ENCODE data around the gene FOXK1.

FOXK1 gene

DNA sequence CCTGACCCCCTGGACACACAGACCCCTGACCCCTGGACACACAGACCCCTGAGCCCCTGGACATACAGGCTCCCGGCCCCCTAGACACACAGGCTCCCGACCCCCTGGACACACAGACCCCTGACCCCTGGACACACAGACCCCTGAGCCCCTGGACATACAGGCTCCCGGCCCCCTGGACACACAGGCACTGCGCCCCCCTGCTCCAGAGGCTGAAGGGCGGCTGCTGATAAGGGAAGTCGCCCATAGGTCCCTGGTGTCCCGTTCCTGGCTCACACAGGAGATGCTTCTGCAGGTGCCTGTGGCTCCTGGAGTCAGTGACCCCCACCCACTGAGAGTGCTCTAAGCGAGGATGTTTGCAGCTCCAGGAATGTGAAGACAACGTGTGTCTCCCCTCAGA is 89.6 kb downstream of the FOXK1 start:
- no peak overlapping the region for H3K4me3 ChIP-seq (ENCODE audit: low read length)
- DNase-seq (ENCODE audit: low read depth, low spot score) = no peak

DNA sequence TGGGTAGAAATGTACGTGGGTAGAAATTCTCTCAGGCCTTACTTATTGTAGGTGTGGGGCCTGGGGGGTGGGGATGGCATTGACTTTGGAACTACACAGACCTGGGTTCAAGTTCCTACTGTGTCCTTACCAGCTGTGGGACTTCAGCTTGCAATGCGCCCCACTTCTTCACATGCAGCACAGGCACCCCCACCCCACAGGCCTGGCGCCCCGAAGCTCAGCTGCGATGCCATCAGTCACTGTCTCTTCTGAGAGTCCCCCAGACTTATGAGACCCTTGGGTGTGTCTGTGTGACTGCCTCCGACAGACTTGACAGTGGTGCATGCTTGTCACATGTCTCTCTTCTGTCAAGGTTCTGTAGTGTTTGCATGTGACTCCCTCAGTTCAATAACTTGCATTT is 90.2 kb downstream of the FOXK1 start:
- DNase-seq (ENCODE audit: low read depth, low spot score) = no peak
- no peak overlapping the region for H3K4me3 ChIP-seq (ENCODE audit: low read length)

DNA sequence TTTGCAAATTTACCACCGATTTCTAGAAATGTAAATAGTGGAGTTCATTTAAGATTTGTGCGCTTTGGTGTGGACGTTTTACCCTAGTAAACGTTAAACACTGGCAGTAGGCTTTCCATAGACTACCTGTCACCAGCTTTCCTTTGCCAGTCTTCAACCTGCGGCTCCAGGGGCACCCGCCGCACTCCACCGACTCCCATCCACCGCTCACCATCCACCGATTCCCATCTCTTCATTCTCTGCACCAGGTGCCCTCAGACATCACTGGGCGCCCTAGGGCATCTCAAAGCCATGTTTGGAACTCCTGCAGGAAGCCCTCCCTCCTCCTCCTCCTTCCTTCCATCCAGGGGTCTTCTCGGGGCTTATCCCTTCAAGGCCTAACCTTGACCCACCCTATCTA is 91.9 kb downstream of the FOXK1 start:
- no peak for DNase-seq (ENCODE audit: low read depth, low spot score)
- H3K4me3 ChIP-seq (ENCODE audit: low read length) = no peak overlapping the region; the same call in 1 of the 2 replicates

DNA sequence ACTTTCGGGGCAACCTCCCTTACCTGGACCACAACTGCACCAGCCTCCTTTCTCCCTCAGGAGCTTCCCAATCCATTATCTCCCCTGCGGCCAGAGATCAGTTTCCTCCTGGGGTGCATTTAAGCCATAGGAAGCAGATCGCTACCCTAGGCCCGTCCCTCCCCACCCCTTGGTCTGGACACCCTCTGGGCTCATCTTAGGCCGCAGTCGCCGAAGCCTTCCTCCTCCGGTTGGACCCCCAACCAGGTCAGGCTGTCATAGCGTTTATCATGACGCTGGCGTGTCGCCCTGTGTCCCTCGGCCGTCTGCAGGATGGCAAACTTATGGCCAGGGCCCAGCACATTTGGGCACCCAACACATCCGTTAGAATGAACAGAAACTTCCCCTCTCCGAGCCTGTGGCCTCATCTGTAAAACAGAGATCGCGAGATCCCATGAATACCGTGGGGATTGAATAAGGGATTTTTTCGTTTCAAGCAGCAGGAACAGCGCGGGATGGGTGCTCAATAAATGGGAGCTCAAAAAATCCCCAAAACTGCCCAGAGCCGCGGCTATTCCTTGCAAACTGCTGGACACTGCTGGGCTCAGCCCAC is 92.7 kb downstream of the FOXK1 start:
- DNase-seq (ENCODE audit: low read depth, low spot score) = no peak

DNA sequence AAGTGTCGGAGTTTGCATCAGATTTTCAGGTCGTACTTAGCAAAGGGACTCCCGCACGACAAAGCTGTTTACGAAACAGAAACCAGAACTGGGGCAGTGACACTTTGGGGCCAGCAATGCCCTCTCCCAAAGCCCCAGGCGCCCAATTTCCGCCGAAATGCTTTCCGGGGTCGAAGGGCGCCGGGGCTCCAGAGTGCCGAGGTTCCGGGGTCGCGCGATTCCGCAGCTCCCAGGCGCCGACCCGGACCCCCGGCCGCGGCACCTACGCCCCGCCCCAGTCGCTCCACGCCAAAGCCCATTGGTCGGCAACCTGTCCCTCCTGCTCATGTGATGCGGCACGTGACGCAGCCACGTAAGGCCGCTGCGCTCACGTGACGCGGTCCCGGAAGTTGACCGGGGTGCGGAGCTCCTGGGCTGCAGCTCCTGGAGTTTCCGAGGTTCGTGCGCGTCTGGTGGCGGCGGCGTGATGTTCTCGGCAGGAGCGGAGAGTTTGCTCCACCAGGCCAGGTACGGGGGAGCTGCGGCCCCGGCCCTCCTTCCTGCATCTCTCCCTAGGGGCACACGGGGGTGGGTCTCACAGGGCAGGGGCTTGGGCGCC is 93.3 kb downstream of the FOXK1 start, which contains the start of gene AP5Z1:
Gene AP5Z1, plus strand, starts transcription at position 374 of the 598 bp plus-strand sequence. Its CDS starts 93 bp downstream, at position 467.
- peak; percentile 95 for DNase-seq (ENCODE audit: low read depth, low spot score)
- H3K4me3 ChIP-seq (ENCODE audit: low read length) = peak within 1 kb of the TSS; percentile 97

More for the DNA sequence above, 92.7 kb downstream of the FOXK1 start:
- peak overlapping the region; percentile 97 for H3K4me3 ChIP-seq (ENCODE audit: low read length)

DNA sequence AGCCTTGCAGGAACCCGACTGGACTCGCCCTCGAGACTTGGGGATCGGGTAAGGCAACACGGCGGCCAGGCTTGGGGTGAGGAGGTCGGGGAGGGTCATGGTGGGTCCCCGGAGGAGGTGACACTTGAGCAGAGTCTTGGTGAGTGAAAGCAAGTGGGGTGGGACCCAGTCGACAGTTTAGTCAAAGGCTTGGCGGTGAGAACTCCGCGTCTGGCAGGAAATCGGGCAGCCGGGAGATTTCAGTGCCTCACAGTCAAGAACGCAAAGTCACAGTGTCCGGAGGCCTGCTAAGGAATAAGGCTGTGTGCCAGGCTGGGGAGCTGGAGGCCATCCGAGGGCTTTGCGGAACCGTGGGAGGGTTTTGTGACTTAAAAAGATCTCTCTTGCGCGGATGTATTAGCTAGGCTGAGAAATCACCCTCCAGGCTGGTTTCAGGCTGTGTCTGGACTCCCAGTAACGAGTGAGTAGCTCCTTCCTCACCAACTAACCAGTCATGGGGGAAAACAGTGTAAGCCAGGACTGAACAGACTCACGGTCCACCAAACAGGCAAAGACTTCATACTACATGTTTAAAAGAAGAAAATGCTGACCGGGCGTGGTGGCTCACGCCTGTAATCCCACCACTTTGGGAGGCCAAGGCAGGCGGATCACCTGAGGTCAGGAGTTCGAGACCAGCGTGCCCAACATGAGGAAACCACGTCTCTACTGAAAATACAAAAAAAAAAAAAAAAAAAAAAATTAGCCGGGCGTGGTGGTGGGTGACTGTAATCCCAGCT is 93.9 kb downstream of the FOXK1 start:
- DNase-seq (ENCODE audit: low read depth, low spot score) = no peak
- peak overlapping the region; percentile 97 for H3K4me3 ChIP-seq (ENCODE audit: low read length)

DNA sequence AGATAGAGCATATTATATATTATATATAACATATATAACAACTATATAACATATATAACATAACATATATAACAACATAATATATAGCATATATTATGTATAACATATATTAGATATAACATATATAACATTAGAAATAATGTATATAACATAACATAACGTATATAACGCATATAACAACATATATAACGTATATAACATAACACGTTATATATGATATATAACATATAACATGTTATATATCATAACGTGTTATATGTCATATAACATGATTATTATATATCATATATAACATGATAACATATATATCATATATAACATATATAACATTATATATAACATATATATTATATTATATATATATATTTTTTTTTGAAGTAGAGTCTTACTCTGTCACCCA is 97.0 kb downstream of the FOXK1 start:
- no peak overlapping the region for H3K4me3 ChIP-seq (ENCODE audit: low read length)

DNA sequence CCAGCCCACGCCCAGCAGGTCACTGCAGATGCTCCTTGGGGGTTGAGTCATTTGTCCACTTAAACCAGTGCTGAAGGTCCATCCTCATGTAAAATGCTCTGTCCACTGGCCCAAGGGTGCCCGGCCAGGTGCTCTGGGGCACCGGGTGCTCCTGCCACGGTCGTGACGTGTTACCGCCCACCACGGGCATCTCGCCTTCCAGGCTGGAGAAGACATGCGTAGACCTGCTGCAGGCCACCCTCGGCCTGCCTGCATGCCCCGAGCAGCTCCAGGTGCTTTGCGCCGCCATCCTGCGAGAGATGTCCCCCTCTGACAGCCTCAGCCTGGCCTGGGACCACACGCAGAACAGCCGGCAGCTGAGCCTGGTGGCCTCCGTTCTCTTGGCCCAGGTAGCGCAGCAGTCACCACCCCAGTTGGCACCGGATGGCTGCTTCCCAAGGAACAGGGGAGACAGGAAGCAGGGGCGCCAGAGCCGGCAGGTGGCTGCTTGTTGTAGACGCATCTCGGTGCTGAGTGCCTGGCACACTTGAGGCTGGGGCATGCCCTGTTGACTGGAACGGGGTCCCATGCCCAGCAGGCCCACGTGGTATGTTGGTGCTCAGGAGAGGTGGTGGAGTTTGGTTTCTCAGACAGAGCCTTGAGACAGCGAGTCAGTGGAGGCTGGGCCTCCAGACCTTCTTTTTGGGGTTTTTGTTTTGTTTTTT is 99.4 kb downstream of the FOXK1 start:
- H3K4me3 ChIP-seq (ENCODE audit: low read length) = no peak overlapping the region
- no peak for DNase-seq (ENCODE audit: low read depth, low spot score)

More for the DNA sequence above, 97.0 kb downstream of the FOXK1 start:
- DNase-seq (ENCODE audit: low read depth, low spot score) = no peak

DNA sequence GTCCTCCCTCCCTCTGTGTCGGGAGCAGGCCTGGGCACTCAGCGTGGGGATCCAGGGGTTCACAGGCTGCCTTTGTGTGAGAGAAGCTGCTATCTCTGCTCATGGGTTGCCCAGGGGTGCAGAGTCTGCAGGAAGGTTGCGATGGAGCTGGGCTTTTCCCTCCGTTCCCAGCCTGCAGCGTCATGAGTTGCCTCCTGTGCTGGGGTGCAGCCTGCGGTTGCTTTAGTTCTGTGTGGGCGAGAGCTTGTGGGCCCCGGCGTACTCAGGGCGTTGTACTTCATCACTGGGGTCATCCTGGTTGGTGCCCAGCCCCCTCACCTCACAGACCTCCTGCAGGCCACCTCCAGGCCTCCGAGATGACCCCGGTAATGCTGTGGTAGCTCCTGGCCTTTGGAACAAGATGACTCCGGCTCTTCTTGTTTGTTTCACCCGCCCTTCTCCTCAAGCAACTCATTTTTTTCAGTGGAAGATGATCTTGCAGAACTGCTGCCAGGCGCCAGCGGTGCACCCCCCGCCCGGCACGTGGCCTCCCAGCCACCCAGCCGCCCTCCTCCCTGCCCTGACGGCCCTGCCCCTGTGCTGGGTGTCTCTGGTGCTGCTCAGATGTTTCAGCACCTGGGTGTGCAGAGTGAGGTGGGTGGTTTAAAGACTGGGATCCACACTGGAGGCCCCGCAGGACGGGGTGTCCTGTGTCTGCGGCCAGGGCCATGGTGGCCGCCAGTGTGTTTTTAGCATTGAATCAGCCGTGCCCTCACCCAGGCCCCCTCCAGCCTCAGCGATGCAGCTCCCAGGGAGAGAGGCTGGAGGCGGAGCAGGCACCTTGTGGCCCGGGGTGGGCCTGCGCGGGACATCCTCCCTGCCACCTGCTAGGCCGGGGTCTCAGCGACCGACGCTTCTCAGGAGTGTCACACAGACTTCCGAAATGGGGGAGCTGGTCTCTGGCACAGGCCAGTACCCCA is 100.5 kb downstream of the FOXK1 start:
- no peak overlapping the region for H3K4me3 ChIP-seq (ENCODE audit: low read length)
- no peak for DNase-seq (ENCODE audit: low read depth, low spot score)

DNA sequence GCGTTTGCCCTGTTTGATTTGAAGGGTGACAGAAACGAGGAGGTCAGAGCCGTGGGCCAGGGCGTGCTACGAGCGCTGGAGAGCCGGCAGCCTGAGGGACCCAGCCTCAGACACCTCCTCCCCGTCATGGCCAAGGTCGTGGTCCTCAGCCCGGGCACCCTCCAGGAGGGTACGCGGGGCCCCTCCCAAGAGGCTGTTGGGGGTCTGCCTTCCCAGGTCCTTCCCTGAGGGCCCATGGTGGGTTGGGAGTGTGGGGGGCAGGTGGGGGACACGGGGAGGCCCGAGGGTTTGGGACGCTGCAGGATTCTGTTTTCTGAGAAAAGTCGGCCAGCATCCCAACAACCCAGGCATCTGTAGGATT is 101.2 kb downstream of the FOXK1 start:
- no peak for DNase-seq (ENCODE audit: low read depth, low spot score)
- no peak overlapping the region for H3K4me3 ChIP-seq (ENCODE audit: low read length)

DNA sequence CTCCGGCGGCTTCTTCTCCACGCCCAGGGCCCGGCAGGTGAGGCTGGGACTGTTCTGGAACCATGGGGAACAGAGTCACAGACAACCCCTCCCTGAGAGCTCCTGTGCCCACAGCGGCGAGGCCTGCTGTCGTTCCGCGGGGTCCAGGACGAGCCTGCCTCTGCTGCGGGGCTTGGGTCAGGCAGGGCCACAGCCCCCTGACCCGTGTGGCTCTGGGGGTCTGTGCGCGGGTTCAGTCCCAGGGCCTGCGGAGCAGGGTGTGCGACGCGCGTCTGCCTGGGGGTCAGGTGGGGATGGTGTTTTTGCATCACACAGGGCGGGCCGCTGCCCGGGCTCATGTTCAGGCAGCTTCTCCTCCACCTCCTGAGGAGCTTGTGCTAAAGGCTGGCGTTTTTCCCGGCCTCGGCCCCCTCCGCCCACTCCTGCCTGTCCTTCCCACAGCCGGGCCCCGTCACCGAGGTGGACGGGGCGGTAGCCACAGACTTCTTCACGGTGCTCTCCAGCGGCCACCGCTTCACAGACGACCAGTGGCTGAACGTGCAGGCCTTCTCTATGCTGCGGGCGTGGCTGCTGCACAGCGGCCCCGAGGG is 101.8 kb downstream of the FOXK1 start:
- no peak overlapping the region for H3K4me3 ChIP-seq (ENCODE audit: low read length)
- DNase-seq (ENCODE audit: low read depth, low spot score) = no peak

DNA sequence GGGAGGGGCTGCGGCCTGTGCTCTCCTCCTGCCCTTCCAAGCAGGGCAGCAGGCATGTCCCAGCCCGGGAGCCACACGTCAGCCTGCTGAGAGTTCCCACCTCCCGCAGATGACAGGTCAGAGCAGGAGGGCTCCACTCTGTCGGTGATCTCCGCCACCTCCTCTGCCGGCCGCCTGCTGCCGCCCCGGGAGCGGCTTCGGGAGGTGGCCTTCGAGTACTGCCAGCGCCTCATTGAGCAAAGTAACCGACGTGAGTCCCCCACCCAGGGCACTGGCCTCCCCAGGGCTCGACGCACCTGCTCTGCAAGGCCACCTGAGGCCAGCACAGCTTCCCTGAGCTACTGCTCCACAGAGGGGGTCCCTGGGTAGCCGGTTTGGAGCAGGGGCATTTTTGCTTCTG is 102.7 kb downstream of the FOXK1 start:
- no peak for DNase-seq (ENCODE audit: low read depth, low spot score)
- no peak overlapping the region for H3K4me3 ChIP-seq (ENCODE audit: low read length)

DNA sequence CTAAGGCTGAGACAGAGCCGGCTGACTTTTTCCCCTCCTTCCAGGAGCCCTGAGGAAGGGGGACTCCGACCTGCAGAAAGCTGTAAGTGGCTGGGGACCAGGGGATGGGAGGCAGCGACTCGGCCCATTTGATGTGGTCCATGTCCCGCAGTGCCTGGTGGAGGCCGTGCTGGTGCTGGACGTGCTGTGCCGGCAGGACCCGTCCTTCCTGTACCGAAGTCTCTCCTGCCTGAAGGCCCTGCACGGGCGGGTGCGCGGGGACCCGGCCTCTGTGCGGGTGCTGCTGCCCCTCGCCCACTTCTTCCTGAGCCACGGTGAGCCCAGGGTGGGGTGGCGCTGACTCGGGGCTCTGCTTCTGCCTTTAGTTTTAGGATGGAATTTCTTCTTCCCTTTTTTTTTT is 103.3 kb downstream of the FOXK1 start:
- DNase-seq (ENCODE audit: low read depth, low spot score) = no peak

DNA sequence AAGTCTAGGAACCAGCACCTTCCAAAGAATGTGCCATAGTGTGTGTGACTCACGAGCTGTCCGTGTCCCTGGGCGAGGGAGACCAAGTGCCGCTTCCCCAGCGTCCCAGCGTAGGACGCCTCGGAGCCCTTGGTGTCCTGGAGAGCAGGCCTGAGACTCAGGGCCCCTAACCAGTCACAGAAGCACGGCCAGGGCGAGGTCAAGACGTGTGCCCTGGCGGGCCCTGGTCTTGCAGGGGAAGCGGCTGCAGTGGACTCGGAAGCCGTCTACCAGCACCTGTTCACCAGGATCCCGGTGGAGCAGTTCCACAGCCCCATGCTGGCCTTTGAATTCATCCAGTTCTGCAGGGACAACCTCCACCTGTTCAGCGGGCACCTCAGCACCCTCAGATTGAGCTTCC is 103.9 kb downstream of the FOXK1 start:
- no peak overlapping the region for H3K4me3 ChIP-seq (ENCODE audit: low read length)
- DNase-seq (ENCODE audit: low read depth, low spot score) = no peak

More for the DNA sequence above, 103.3 kb downstream of the FOXK1 start:
- H3K4me3 ChIP-seq (ENCODE audit: low read length) = no peak overlapping the region

DNA sequence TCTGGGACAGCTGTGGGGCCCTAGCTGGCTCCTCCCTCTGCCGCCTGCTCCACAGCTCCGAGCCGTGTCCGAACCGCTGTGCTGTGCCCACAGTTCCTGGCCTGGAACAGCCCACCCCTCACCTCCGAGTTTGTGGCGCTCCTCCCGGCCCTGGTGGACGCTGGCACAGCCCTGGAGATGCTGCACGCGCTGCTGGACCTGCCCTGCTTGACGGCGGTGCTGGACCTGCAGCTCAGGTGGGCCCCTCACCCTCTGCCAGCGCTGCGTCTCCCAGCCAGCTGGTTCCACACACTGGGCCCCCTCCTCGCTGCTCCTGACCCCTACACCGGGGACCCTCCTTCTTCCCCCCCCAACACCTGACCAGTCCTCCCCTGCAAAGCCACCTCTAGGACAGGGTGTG is 105.4 kb downstream of the FOXK1 start:
- no peak for DNase-seq (ENCODE audit: low read depth, low spot score)
- no peak overlapping the region for H3K4me3 ChIP-seq (ENCODE audit: low read length)

DNA sequence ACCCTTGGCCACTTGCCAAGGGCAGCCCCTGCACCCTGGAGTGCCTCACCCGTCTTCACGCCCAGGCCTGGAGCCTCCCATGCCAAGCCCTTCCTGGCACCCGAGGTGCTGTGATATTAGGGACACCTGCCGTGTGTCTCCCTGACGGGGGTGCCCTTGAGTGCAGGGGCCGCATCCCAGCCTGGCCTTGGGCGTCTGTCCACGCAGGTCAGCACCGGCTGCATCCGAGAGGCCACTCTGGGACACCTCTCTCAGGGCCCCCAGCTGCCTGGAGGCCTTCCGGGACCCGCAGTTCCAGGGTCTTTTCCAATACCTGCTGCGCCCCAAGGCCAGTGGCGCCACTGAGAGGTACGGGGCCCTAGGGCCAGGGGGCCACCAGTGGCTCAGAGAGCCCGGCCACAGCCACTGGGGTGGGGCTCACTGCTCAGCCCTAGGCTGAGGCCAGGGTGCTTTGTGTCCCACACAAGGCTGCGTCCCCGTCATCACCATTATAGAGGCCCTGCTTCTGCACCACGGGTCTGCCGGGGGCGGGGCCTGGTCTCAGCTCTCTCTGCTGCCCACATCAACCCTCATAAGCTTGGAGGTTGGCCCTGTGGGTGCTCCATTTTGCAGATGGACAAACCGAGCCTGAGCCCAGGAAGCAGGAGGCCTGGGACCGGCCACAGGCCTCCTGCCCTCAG is 106.0 kb downstream of the FOXK1 start:
- DNase-seq (ENCODE audit: low read depth, low spot score) = no peak
- no peak overlapping the region for H3K4me3 ChIP-seq (ENCODE audit: low read length)

DNA sequence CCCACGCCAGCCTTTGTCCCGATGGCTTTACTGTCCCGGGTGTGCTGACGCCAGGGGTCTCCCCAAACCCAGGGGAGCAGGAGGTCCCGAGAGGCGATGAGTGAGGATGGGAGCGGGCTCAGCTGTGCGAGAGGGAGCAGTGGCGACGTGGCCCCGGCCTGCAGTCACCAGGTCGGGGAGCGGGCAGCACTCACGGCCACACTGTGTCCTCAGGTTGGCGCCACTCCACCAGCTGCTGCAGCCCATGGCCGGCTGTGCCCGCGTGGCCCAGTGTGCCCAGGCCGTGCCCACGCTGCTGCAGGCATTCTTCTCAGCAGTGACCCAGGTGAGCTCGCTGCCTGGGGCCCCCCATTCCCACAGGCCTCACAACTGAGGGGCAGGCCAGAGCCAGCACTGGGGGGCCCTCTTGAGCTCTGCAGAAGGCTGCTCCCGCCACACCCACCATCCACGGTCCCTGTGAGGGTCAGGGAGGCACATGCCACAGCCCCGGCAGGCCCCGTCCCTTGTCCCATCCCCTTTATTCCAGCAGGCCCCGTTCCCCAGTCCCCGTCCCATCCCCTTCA is 106.6 kb downstream of the FOXK1 start:
- H3K4me3 ChIP-seq (ENCODE audit: low read length) = no peak overlapping the region

More for the DNA sequence above, 106.6 kb downstream of the FOXK1 start:
- no peak for DNase-seq (ENCODE audit: low read depth, low spot score)
